Forelimb muscle (tissue), 1 donor: ENCODE results near the gene AKR1B15. TPM values are rescaled to one million over a fixed set of nuclear protein-coding genes. Genes with fewer than 3 reads are reported as not detected.
A peak's percentile ranks its signal among the peaks of the same experiment; 100 is the strongest.
"Not testable (repeated sequence)": the region's sequence is repeated elsewhere in the genome, so short reads cannot be mapped to it uniquely, and the experiment has no call there.

Source experiments
- DNase-seq: peaks from one replicate; pipeline ENCODE4 v3.0.0-alpha.2; 2013; ENCODE audit warnings: low read depth
- polyA plus RNA-seq: library from polyadenylated mRNA; unstranded; fragments of 120-200 nt; gene quantifications from one replicate; pipeline ENCODE4 v1.2.1, GENCODE V29; 2013; ENCODE audit not compliant: insufficient read length

The AKR1B15 gene
- polyA plus RNA-seq, 1 donor: 0.42 TPM

- not testable (repeated sequence) for DNase-seq
These were observed 12.7 kb downstream of the AKR1B15 start for GRCh38 chr7:134561616-134562015.

GRCh38 chr7:134562136-134562535 is 13.2 kb downstream of the AKR1B15 start:
- no peak for DNase-seq

GRCh38 chr7:134563398-134563749 is 14.5 kb downstream of the AKR1B15 start:
- not testable (repeated sequence) for DNase-seq

- DNase-seq: no peak
These were observed 16.8 kb downstream of the AKR1B15 start for GRCh38 chr7:134565643-134566136.

- DNase-seq: no peak
These were observed 18.5 kb downstream of the AKR1B15 start for GRCh38 chr7:134567368-134567767.

GRCh38 chr7:134569962-134570361 is 21.1 kb downstream of the AKR1B15 start:
- not testable (repeated sequence) for DNase-seq

GRCh38 chr7:134571101-134571500 is 22.2 kb downstream of the AKR1B15 start:
- DNase-seq: no peak

- DNase-seq: no peak
These were observed 23.0 kb downstream of the AKR1B15 start for GRCh38 chr7:134571746-134572461.

- no peak for DNase-seq
These were observed 25.4 kb downstream of the AKR1B15 start for GRCh38 chr7:134574322-134574721.

GRCh38 chr7:134584290-134584689 is 35.4 kb downstream of the AKR1B15 start:
- DNase-seq: no peak

GRCh38 chr7:134585897-134586296 is 37.0 kb downstream of the AKR1B15 start:
- DNase-seq: no peak

GRCh38 chr7:134587750-134588149 is 38.8 kb downstream of the AKR1B15 start:
- DNase-seq: no peak

- DNase-seq: no peak
These were observed 40.6 kb downstream of the AKR1B15 start for GRCh38 chr7:134589491-134589941.

- DNase-seq: peak; percentile 31
These were observed 44.9 kb downstream of the AKR1B15 start for GRCh38 chr7:134593530-134594392.

GRCh38 chr7:134594877-134595276 is 46.0 kb downstream of the AKR1B15 start:
- DNase-seq: no peak

GRCh38 chr7:134599371-134599770 is 50.5 kb downstream of the AKR1B15 start:
- DNase-seq: no peak

- DNase-seq: no peak
These were observed 52.5 kb downstream of the AKR1B15 start for GRCh38 chr7:134601459-134601858.

GRCh38 chr7:134602881-134603451 is 54.1 kb downstream of the AKR1B15 start:
- DNase-seq: no peak

- DNase-seq: peak; percentile 22
These were observed 57.3 kb downstream of the AKR1B15 start for GRCh38 chr7:134605978-134606923.

GRCh38 chr7:134611611-134612151 is 62.8 kb downstream of the AKR1B15 start:
- no peak for DNase-seq

GRCh38 chr7:134612197-134612596 is 63.3 kb downstream of the AKR1B15 start:
- DNase-seq: no peak
